GM23248 (cell line): ENCODE results near the gene HECTD2. TPM values are rescaled to one million over a fixed set of nuclear protein-coding genes. Genes with fewer than 3 reads are reported as not detected.

Experiments
- DNase-seq: peaks from one replicate; pipeline ENCODE4 v3.0.0-alpha.2; 2015
- H2AFZ ChIP-seq: fragments of 200-600 bp; sonication (generic); 2 replicates; pipeline ENCODE4 v1.6.1; 2016; ENCODE audit warnings: antibody characterized with exemption
- H3F3A ChIP-seq: fragments of 200-600 bp; sonication (generic); 2 replicates; pipeline ENCODE4 v1.6.1; 2016; ENCODE audit warnings: mild to moderate bottlenecking, antibody characterized with exemption, mixed run types; ENCODE audit not compliant: insufficient read depth
- H3K27ac ChIP-seq: fragments of 200-600 bp; sonication (generic); 2 replicates; pipeline ENCODE4 v1.5.1; 2016; ENCODE audit warnings: mild to moderate bottlenecking
- H3K27me3 ChIP-seq: fragments of 200-600 bp; sonication (generic); replicated peaks from 2 replicates; pipeline ENCODE4 v1.6.1; 2016; ENCODE audit warnings: mild to moderate bottlenecking; ENCODE audit not compliant: insufficient read depth
- H3K36me3 ChIP-seq: fragments of 200-600 bp; sonication (generic); 2 replicates; pipeline ENCODE4 v1.6.1; 2016; ENCODE audit warnings: low read depth, mild to moderate bottlenecking
- H3K4me1 ChIP-seq: fragments of 200-600 bp; sonication (generic); 2 replicates; pipeline ENCODE4 v1.6.1; 2016; ENCODE audit warnings: mild to moderate bottlenecking; ENCODE audit not compliant: insufficient read depth
- H3K4me2 ChIP-seq: fragments of 200-600 bp; sonication (generic); one replicate; pipeline ENCODE4 v1.6.1; 2016; ENCODE audit warnings: mild to moderate bottlenecking; ENCODE audit not compliant: unreplicated experiment
- H3K4me3 ChIP-seq: fragments of 200-600 bp; sonication (generic); 2 replicates; pipeline ENCODE4 v1.5.1; 2016; ENCODE audit warnings: mild to moderate bottlenecking
- H3K79me2 ChIP-seq: fragments of 200-600 bp; sonication (generic); 2 replicates; pipeline ENCODE4 v1.6.1; 2016; ENCODE audit warnings: mild to moderate bottlenecking; ENCODE audit not compliant: insufficient read depth
- H3K9ac ChIP-seq: fragments of 200-600 bp; sonication (generic); 2 replicates; pipeline ENCODE4 v1.6.1; 2016; ENCODE audit warnings: mild to moderate bottlenecking
- H3K9me2 ChIP-seq: fragments of 200-600 bp; sonication (generic); 2 replicates; pipeline ENCODE4 v1.6.1; 2016; ENCODE audit warnings: mixed run types, mild to moderate bottlenecking, moderate library complexity; ENCODE audit not compliant: insufficient read depth
- H3K9me3 ChIP-seq: fragments of 200-600 bp; sonication (generic); one replicate; pipeline ENCODE4 v1.6.1; 2017; ENCODE audit warnings: low read depth
- H4K20me1 ChIP-seq: fragments of 200-600 bp; sonication (generic); 2 replicates; pipeline ENCODE4 v1.6.0; 2016; ENCODE audit not compliant: insufficient read depth
- EZH2 ChIP-seq: fragments of 200-600 bp; sonication (generic); IDR thresholded peaks from 2 replicates; pipeline ENCODE4 v1.6.1; 2018; ENCODE audit warnings: antibody characterized with exemption, mild to moderate bottlenecking; ENCODE audit not compliant: insufficient read depth, poor library complexity, severe bottlenecking
- EZH2phosphoT487 ChIP-seq: fragments of 200-600 bp; sonication (generic); IDR thresholded peaks from 2 replicates; pipeline ENCODE4 v1.6.1; 2018; ENCODE audit warnings: antibody characterized with exemption, moderate library complexity, mild to moderate bottlenecking, low read depth; ENCODE audit not compliant: insufficient read depth
- WGBS, 2 experiments: methylation state at CpG; one replicate each; pipeline ENCODE4 v1.1.6; 2015 to 2017; ENCODE audit warnings: low lambda C conversion rate in 2 of 2, low coverage in 1 of 2; ENCODE audit errors: missing lambda C conversion rate in 2 of 2; 5-methylcytosine and 5-hydroxymethylcytosine counted together
- in situ Hi-C: fragments of 300-500 bp; cut with MboI; formaldehyde crosslinking; loops from 2 replicates; pipeline ENCODE4 v1.15.0; 2020
- polyA plus RNA-seq: library from polyadenylated mRNA; unstranded; fragments of >200 nt; fragmentation: Nextera tagmentation; extraction: Ambion mirVana; gene quantifications from 2 replicates; pipeline ENCODE4 v1.2.1, GENCODE V29; 2016
- total RNA-seq: library from RNA; depleted of rRNA; stranded (reverse); fragments of >200 nt; shearing (Covaris generic); gene quantifications from 2 replicates; pipeline ENCODE4 v1.2.3, GENCODE V29; 2014

Gene HECTD2
- total and polyA plus RNA-seq, 2 experiments from 2014 or later, result 9.5 to 14.8 TPM

DNA sequence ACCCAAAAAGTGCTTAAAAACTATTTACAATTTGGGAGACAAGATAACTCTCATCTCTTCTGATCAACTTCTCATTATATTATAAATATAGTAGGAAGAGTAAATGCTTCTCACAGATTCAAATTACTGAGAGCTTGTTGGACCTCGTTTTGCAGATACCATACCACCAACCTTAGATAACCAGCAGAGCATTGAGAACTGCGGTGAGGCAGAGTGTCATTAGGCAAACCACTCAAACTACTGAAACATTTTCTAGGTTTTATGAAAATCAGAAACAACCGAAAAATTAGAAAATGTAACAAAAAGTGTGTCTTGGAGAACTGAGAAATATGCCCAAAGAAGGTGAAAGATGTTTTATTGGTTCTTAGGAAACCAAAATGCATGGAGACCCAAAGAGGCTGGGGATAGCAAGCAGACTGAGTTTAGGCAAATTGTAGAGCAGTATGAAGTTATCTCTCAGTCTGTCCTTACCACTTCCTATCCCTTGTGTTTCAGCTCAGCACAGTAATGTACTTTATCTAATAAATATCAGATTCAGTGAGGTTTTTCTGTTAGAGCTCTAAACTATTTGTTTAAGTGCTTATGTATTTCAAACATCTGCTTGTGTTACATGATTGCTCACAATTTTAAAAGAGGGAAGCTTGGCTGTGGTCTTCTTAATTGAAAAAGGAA, 77.9 kb downstream of the HECTD2 start:
- Histone ChIP-seq H3F3A (peaks cover 8% of the 10 kb centered on the region; the same call in 1 of the 2 replicates), H3K27ac (no peak overlapping the region), H3K27me3 (no peaks in the 10 kb centered on the region), H3K79me2 (no peaks in the 10 kb centered on the region), H4K20me1 (no peaks in the 10 kb centered on the region), H3K4me1 (no peaks in the 10 kb centered on the region), H3K9me3 (no peaks in the 10 kb centered on the region), H3K9me2 (no peaks in the 10 kb centered on the region), H3K9ac (no peak overlapping the region), H3K36me3 (peaks cover 51% of the 10 kb centered on the region), H2AFZ (no peak overlapping the region), H3K4me3 (no peak overlapping the region), H3K4me2 (no peak overlapping the region)
- no peak for DNase-seq
- WGBS, 2 experiments, result 74 to 83% methylated on average over 3 of the region's 3 CpGs
- in situ Hi-C loops, result no loop called here
- no peak for TF ChIP-seq EZH2
- TF ChIP-seq EZH2phosphoT487, result no peak

- no peaks in the 10 kb centered on the region for H3K9me2 ChIP-seq
- DNase-seq, result peak; percentile 79
- H3K9ac ChIP-seq, result no peak overlapping the region
- peaks cover 8% of the 10 kb centered on the region; the same call in 1 of the 2 replicates for H3F3A ChIP-seq
- H2AFZ ChIP-seq, result no peak overlapping the region
- peaks cover 19% of the 10 kb centered on the region; the same call in 1 of the 2 replicates for H3K36me3 ChIP-seq
- H3K9me3 ChIP-seq, result no peaks in the 10 kb centered on the region
- H3K79me2 ChIP-seq, result no peaks in the 10 kb centered on the region
- peaks cover 30% of the 10 kb centered on the region for H3K4me1 ChIP-seq
- H4K20me1 ChIP-seq, result no peaks in the 10 kb centered on the region
- H3K27ac ChIP-seq, result no peak overlapping the region
- in situ Hi-C loops, result no loop called here
- no peak overlapping the region for H3K4me3 ChIP-seq
- H3K4me2 ChIP-seq, result no peak overlapping the region
- H3K27me3 ChIP-seq, result no peaks in the 10 kb centered on the region
- 20 to 23% methylated on average over 2 of the region's 2 CpGs for WGBS, 2 experiments
- TF ChIP-seq EZH2phosphoT487 (no peak), EZH2 (no peak)
Measured at GRCh38 chr10:91493313-91493712, 83.2 kb downstream of the HECTD2 start.

GRCh38 chr10:91495402-91495801, 85.3 kb downstream of the HECTD2 start:
- Histone ChIP-seq H4K20me1 (no peaks in the 10 kb centered on the region), H3K27me3 (no peaks in the 10 kb centered on the region), H3K9me2 (no peaks in the 10 kb centered on the region), H2AFZ (no peak overlapping the region), H3K9ac (peak overlapping the region; percentile 22; the same call in 1 of the 2 replicates), H3K4me1 (peaks cover 33% of the 10 kb centered on the region), H3K79me2 (no peaks in the 10 kb centered on the region), H3K4me3 (peak overlapping the region; percentile 15; the same call in 1 of the 2 replicates), H3F3A (peaks cover 8% of the 10 kb centered on the region; the same call in 1 of the 2 replicates), H3K4me2 (peak overlapping the region; percentile 27), H3K9me3 (no peaks in the 10 kb centered on the region), H3K27ac (peak overlapping the region; percentile 6; the same call in 1 of the 2 replicates), H3K36me3 (peaks cover 17% of the 10 kb centered on the region; the same call in 1 of the 2 replicates)
- in situ Hi-C loops, result loop anchor here (5.0 kb wide), 1 partner anchor 142 kb away; no protein-coding TSS in a partner anchor
- TF ChIP-seq EZH2 (no peak), EZH2phosphoT487 (no peak)
- DNase-seq, result peak; percentile 39

GRCh38 chr10:91496016-91496415, 85.9 kb downstream of the HECTD2 start:
- in situ Hi-C loops, result loop anchor here (5.0 kb wide), 1 partner anchor 141 kb away; no protein-coding TSS in a partner anchor
- Histone ChIP-seq H3K36me3 (peaks cover 21% of the 10 kb centered on the region; the same call in 1 of the 2 replicates), H3K9me2 (no peaks in the 10 kb centered on the region), H3K9me3 (no peaks in the 10 kb centered on the region), H3K79me2 (no peaks in the 10 kb centered on the region), H3F3A (peaks cover 8% of the 10 kb centered on the region; the same call in 1 of the 2 replicates), H3K4me3 (peak overlapping the region; percentile 15; the same call in 1 of the 2 replicates), H3K27ac (0 out of 2 replicates have a peak overlapping the region, but pooled peaks have one; percentile 6), H3K27me3 (no peaks in the 10 kb centered on the region), H4K20me1 (no peaks in the 10 kb centered on the region), H3K9ac (0 out of 2 replicates have a peak overlapping the region, but pooled peaks have one; percentile 22), H3K4me1 (peaks cover 33% of the 10 kb centered on the region), H3K4me2 (no peak overlapping the region), H2AFZ (no peak overlapping the region)
- TF ChIP-seq EZH2, result no peak
- TF ChIP-seq EZH2phosphoT487, result no peak
- WGBS, 2 experiments, result 74 to 80% methylated on average over 4 of the region's 4 CpGs
- DNase-seq, result no peak
